Measurements from ENCODE around the gene NF1. TPM values are rescaled to one million over a fixed set of nuclear protein-coding genes. Genes with fewer than 3 reads are reported as not detected.

The NF1 gene
- total RNA-seq, 4 donors from 2014 or later = 66.8 to 106 (median 95.6) TPM

DNA sequence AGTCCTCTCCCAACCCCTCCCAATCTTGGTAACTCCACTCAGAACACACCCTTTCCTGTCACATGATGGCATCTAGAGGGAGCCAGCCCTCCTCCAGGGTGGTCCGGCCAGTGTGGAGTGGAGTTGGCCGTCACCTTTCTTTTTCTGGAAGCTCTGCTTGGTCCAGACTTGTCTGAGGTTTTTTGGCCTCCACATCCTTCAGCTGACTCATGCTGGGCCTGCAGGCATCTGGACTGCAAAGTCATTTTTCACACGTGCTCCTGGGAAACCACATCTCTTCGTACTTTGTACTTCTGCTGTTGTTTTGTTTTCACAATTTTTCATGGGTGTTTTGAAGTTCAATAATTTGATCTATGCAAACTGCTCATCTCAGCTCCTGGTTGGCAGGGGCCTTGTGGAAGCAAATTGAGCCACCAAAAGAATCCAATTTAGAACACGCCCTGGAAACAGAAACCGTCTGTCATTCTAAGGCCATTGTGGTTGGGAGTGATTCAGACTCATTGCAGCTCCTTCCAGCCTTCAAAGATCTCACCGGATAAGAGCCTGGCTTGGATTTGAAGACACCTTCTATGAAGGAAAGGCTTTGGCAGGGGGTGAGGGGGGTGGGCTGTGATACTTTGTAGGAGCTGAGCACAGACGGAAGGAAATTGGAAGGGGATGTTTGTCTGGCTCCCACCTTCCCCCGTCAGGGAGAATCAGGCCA lies 42.4 kb upstream of the NF1 start:
- Histone ChIP-seq H3K36me3 (no peaks in the 10 kb centered on the region), H3K9me3 (no peaks in the 10 kb centered on the region), H3K4me1 (no peaks in the 10 kb centered on the region), H3K27me3 (no peaks in the 10 kb centered on the region), H3K4me3 (no peak overlapping the region), H3K27ac (peak overlapping the region in 2 of 4 donors; percentile 35 to 38)
- TF ChIP-seq POLR2A (IDR thresholded peaks at IDR 0.05) = no peak
- TF ChIP-seq, protein P1, sequence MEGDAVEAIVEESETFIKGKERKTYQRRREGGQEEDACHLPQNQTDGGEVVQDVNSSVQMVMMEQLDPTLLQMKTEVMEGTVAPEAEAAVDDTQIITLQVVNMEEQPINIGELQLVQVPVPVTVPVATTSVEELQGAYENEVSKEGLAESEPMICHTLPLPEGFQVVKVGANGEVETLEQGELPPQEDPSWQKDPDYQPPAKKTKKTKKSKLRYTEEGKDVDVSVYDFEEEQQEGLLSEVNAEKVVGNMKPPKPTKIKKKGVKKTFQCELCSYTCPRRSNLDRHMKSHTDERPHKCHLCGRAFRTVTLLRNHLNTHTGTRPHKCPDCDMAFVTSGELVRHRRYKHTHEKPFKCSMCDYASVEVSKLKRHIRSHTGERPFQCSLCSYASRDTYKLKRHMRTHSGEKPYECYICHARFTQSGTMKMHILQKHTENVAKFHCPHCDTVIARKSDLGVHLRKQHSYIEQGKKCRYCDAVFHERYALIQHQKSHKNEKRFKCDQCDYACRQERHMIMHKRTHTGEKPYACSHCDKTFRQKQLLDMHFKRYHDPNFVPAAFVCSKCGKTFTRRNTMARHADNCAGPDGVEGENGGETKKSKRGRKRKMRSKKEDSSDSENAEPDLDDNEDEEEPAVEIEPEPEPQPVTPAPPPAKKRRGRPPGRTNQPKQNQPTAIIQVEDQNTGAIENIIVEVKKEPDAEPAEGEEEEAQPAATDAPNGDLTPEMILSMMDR (IDR thresholded peaks at IDR 0.05) = no peak
- peak in 2 of 3 donors; percentile 19 to 49 for DNase-seq

DNA sequence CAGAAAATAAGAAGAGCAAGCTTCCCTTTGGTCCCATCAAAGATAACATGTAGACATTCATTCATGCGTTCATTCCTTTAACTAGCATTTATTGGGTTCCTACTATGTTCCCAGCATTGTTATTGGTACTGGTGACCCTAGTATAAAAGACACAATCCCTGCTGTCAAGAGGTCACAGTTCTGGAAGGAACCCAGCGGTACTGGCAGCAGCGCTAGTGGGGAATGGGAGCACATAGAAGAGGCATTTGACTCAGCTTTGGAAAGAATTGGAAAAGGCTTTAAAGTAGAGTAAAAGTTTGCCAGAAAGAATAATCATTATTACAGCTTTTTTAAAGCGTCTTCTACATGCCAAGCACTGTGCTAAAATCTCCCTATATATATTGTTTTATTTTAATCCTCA lies 41.7 kb upstream of the NF1 start:
- Histone ChIP-seq H3K27ac (peak overlapping the region in 1 of 4 donors; percentile 38), H3K9me3 (no peaks in the 10 kb centered on the region), H3K4me1 (no peaks in the 10 kb centered on the region), H3K36me3 (no peaks in the 10 kb centered on the region), H3K27me3 (no peaks in the 10 kb centered on the region), H3K4me3 (no peak overlapping the region)
- TF ChIP-seq, protein P1 (IDR thresholded peaks at IDR 0.05) = no peak
- TF ChIP-seq POLR2A (IDR thresholded peaks at IDR 0.05) = no peak
- DNase-seq = no peak

DNA sequence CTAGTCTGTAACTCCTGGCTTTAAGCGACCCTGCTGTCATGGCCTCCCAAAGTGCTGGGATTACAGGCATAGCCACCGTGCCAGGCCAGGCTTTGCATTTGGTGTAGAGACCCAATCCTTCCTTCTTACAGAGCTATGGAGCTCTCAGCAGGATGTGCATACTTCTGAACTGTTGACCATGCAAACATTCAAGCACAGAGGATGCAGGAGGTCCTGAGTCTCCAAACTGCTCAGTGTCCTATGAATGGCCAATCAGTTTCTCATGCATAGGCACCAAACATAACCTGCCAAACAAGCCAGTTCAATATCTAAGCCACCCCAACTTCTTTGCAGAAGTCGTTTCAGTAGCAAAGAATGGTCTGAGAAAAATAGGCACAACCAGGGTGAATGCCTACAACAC lies 40.0 kb upstream of the NF1 start:
- Histone ChIP-seq H3K27me3 (no peaks in the 10 kb centered on the region), H3K9me3 (no peaks in the 10 kb centered on the region), H3K4me1 (no peaks in the 10 kb centered on the region), H3K4me3 (no peak overlapping the region), H3K27ac (no peak overlapping the region), H3K36me3 (no peaks in the 10 kb centered on the region)
- DNase-seq = no peak
- TF ChIP-seq, protein P1 (IDR thresholded peaks at IDR 0.05) = no peak
- TF ChIP-seq POLR2A (IDR thresholded peaks at IDR 0.05) = no peak

DNA sequence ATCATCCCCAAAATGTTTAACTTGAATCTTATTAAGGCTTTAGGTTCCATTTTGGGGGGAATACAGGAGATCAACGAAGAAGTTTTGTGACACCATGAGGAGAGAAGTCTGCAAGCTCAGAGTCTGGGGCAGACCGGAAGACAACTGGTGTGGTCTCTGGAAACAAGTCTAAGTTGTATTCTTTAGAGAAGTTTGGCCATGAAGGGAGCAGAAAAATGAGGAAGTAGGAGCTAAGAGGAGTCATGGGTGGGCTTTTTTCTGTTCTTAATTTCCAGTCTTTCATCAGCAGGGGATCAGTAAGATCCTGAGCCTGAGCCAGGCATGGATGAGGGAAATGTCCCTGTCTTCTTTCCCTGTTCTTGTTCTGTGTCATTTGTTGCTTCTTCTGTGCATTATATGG lies 35.8 kb upstream of the NF1 start:
- H3K36me3 ChIP-seq = no peaks in the 10 kb centered on the region
- H3K9me3 ChIP-seq = no peaks in the 10 kb centered on the region
- H3K4me3 ChIP-seq = no peak overlapping the region
- DNase-seq = no peak
- H3K27ac ChIP-seq = no peak overlapping the region
- H3K27me3 ChIP-seq = no peaks in the 10 kb centered on the region
- H3K4me1 ChIP-seq = no peaks in the 10 kb centered on the region
- TF ChIP-seq, protein P1 (IDR thresholded peaks at IDR 0.05) = no peak
- no peak for TF ChIP-seq POLR2A (IDR thresholded peaks at IDR 0.05)

DNA sequence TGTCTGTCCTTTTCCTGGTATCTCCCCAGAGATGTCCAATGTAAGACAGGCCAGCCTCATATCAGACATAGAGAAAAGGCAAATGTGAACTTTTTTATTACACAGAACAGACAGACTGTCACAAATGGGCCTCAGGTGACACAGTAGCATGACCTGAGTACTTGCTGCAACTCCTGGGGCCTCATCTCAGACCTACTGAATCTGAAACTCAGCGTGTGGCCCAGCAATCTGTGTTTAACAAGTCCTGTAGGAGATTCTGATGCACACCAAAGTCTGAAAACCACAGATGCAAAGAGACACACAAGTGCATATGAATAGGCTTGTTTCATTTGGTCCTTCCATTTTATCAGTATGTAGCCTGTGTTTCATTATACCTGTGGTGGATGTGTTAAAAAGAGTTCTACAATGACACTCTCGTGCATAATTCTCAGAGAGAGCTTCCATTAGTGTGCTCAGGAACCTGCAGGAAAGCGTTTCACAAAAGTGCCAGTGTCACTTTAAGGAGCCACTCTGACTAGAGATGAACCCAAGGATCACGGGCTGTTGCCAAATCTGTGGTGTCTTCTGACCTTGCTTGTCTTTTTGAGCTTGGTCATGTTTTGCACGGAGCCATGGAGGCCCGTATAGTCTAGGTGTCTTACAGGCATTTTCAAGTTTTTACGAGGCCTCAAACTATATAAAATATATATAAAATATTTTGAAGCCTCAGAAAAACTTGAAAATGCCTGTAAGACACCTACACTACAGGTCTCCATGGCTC lies 33.8 kb upstream of the NF1 start:
- Histone ChIP-seq H3K4me1 (no peaks in the 10 kb centered on the region), H3K4me3 (no peak overlapping the region), H3K9me3 (no peaks in the 10 kb centered on the region), H3K27ac (no peak overlapping the region), H3K36me3 (no peaks in the 10 kb centered on the region), H3K27me3 (no peaks in the 10 kb centered on the region)
- TF ChIP-seq, protein P1 (IDR thresholded peaks at IDR 0.05) = no peak
- no peak for TF ChIP-seq POLR2A (IDR thresholded peaks at IDR 0.05)
- no peak for DNase-seq

Measured in Peyer's patch (tissue), 4 donors.